IMR-90 (cell line): ENCODE data around the gene NANOS1. TPM values are rescaled to one million over a fixed set of nuclear protein-coding genes. Genes with fewer than 3 reads are reported as not detected.

Experiments used
- ATAC-seq: fragments of 200-7000 bp; cut with Tn5 transposase; 2 replicates; pipeline ENCODE4 v1.9.1; 2020; ENCODE audit warnings: low read depth, mild to moderate bottlenecking, moderate library complexity
- BruUV-seq: library from RNA; stranded (reverse); fragments of 400-500 nt; replicated peaks from 2 replicates; lab custom pipeline; 2021; lab: Mats Ljungman, UMichigan
- CTCF ChIA-PET: fragments of 300-600 bp; formaldehyde crosslinking; extraction: SDS; loops from one replicate; lab custom pipeline; 2021; ENCODE audit warnings: antibody characterized with exemption; lab: Yijun Ruan, JAX
- POLR2A ChIA-PET: fragments of 300-600 bp; sonication (Branson Sonifier 250); formaldehyde crosslinking; loops from one replicate; lab custom pipeline; 2022; ENCODE audit warnings: antibody characterized with exemption; ENCODE audit not compliant: unreplicated experiment; lab: Charles Lee
- DNase-seq: peaks from one replicate; pipeline ENCODE4 v3.0.0; 2013
- H2AFZ ChIP-seq: replicated peaks from 2 replicates; pipeline ENCODE3; 2013; ENCODE audit warnings: low read length, mild to moderate bottlenecking; ENCODE audit not compliant: poor library complexity
- H2AK5ac ChIP-seq: 2 replicates; pipeline ENCODE4 v1.6.1; 2013; ENCODE audit warnings: low read depth, low read length, inconsistent platforms
- H2AK9ac ChIP-seq: replicated peaks from 2 replicates; pipeline ENCODE3; 2013; ENCODE audit warnings: mild to moderate bottlenecking, low read depth, low read length, moderate library complexity; ENCODE audit not compliant: poor library complexity
- H2BK120ac ChIP-seq: 2 replicates; pipeline ENCODE4 v1.6.1; 2013; ENCODE audit warnings: low read depth, low read length, inconsistent platforms
- H2BK15ac ChIP-seq: 3 replicates; pipeline ENCODE4 v1.6.1; 2013; ENCODE audit warnings: low read depth, low read length, inconsistent platforms
- H2BK20ac ChIP-seq: 2 replicates; pipeline ENCODE4 v1.6.1; 2013; ENCODE audit warnings: low read depth, mild to moderate bottlenecking, inconsistent platforms, low read length, moderate library complexity
- H2BK5ac ChIP-seq: 2 replicates; pipeline ENCODE4 v1.6.1; 2013; ENCODE audit warnings: mild to moderate bottlenecking, low read depth, low read length, inconsistent platforms; ENCODE audit not compliant: poor library complexity, severe bottlenecking
- H3K14ac ChIP-seq: replicated peaks from 2 replicates; pipeline ENCODE4 v1.6.1; 2013; ENCODE audit warnings: low read depth, low read length, inconsistent platforms
- H3K18ac ChIP-seq: 2 replicates; pipeline ENCODE4 v1.6.1; 2013; ENCODE audit warnings: low read depth, low read length, control low read depth
- H3K23ac ChIP-seq: 2 replicates; pipeline ENCODE4 v1.6.1; 2013; ENCODE audit warnings: low read depth, low read length, inconsistent platforms
- H3K27ac ChIP-seq: 2 replicates; pipeline ENCODE4 v1.5.1; 2013; ENCODE audit warnings: mild to moderate bottlenecking, control low read depth, low read length; ENCODE audit not compliant: insufficient read depth
- H3K27me3 ChIP-seq: 2 replicates; pipeline ENCODE4 v1.6.1; 2013; ENCODE audit warnings: low read length; ENCODE audit not compliant: control insufficient read depth, insufficient read depth
- H3K36me3 ChIP-seq: 2 replicates; pipeline ENCODE4 v1.6.1; 2013; ENCODE audit warnings: low read length, mixed read lengths; ENCODE audit not compliant: control insufficient read depth, insufficient read depth
- H3K4ac ChIP-seq: 2 replicates; pipeline ENCODE4 v1.6.1; 2013; ENCODE audit warnings: low read depth, low read length, inconsistent platforms
- H3K4me1 ChIP-seq: 2 replicates; pipeline ENCODE4 v1.6.1; 2013; ENCODE audit warnings: low read length, mixed read lengths; ENCODE audit not compliant: control insufficient read depth, insufficient read depth
- H3K4me2 ChIP-seq: 2 replicates; pipeline ENCODE4 v1.6.1; 2013; ENCODE audit warnings: low read depth, mild to moderate bottlenecking, control low read depth, low read length, moderate library complexity
- H3K4me3 ChIP-seq: 2 replicates; pipeline ENCODE4 v1.5.1; 2013; ENCODE audit warnings: low read depth, mild to moderate bottlenecking, control low read depth, low read length, moderate library complexity; ENCODE audit not compliant: insufficient read depth
- H3K56ac ChIP-seq: 2 replicates; pipeline ENCODE4 v1.6.1; 2013; ENCODE audit warnings: low read length, inconsistent platforms; ENCODE audit not compliant: insufficient read depth; ENCODE audit errors: extremely low read depth
- H3K79me1 ChIP-seq, 2 experiments: 2 replicates each; pipeline ENCODE4 v1.6.1; 2013; ENCODE audit warnings: low read length in 2 of 2, inconsistent platforms in 1 of 2, low read depth in 1 of 2
- H3K9ac ChIP-seq: 2 replicates; pipeline ENCODE4 v1.6.1; 2013; ENCODE audit warnings: low read depth, low read length, control low read depth
- H3K9me1 ChIP-seq: 2 replicates; pipeline ENCODE4 v1.6.1; 2013; ENCODE audit warnings: low read length, inconsistent platforms; ENCODE audit not compliant: insufficient read depth
- H3K9me3 ChIP-seq: 2 replicates; pipeline ENCODE4 v1.6.1; 2013; ENCODE audit warnings: low read length; ENCODE audit not compliant: control insufficient read depth, insufficient read depth
- H4K20me1 ChIP-seq: 2 replicates; pipeline ENCODE4 v1.6.1; 2013; ENCODE audit warnings: low read length, inconsistent platforms; ENCODE audit not compliant: insufficient read depth
- H4K5ac ChIP-seq: 2 replicates; pipeline ENCODE4 v1.6.1; 2013; ENCODE audit warnings: mild to moderate bottlenecking, low read depth, low read length, control low read depth
- H4K8ac ChIP-seq, 2 experiments: 2 replicates each; pipeline ENCODE4 v1.6.1; 2013; ENCODE audit warnings: low read depth in 2 of 2, low read length in 2 of 2, control low read depth in 1 of 2, inconsistent platforms in 1 of 2
- H4K91ac ChIP-seq: 2 replicates; pipeline ENCODE4 v1.6.1; 2013; ENCODE audit warnings: low read depth, low read length, inconsistent platforms; ENCODE audit not compliant: insufficient read depth
- BHLHE40 ChIP-seq: fragments of 150-350 bp; IDR thresholded peaks from 2 replicates; pipeline ENCODE4 v1.6.1; 2016; ENCODE audit warnings: mild to moderate bottlenecking, low read depth, low read length
- CEBPB ChIP-seq: IDR thresholded peaks from 2 replicates; pipeline ENCODE4 v1.6.1; 2012; ENCODE audit warnings: low read depth, low read length, improper control_type of control experiment
- CHD1 ChIP-seq: IDR thresholded peaks from 2 replicates; pipeline ENCODE4 v1.6.1; 2012; ENCODE audit warnings: low read depth, low read length, improper control_type of control experiment
- CTCF ChIP-seq: conservative IDR thresholded peaks from 2 replicates; pipeline ENCODE4 v1.5.1; 2012; ENCODE audit warnings: mild to moderate bottlenecking, low read depth, low read length, improper control_type of control experiment
- ELK1 ChIP-seq: fragments of 150-350 bp; IDR thresholded peaks from 2 replicates; pipeline ENCODE4 v1.6.1; 2016; ENCODE audit warnings: low read depth, mild to moderate bottlenecking, low read length, moderate library complexity, borderline replicate concordance
- FOS ChIP-seq: fragments of 150-350 bp; IDR thresholded peaks from 2 replicates; pipeline ENCODE4 v1.6.1; 2016; ENCODE audit warnings: low read depth, low read length
- MAZ ChIP-seq: IDR thresholded peaks from 2 replicates; pipeline ENCODE4 v1.6.1; 2012; ENCODE audit warnings: low read depth, mild to moderate bottlenecking, low read length, improper control_type of control experiment, moderate library complexity, borderline replicate concordance
- NFE2L2 ChIP-seq: fragments of 150-350 bp; IDR thresholded peaks from 2 replicates; pipeline ENCODE4 v1.6.1; 2016; ENCODE audit warnings: low read depth, mild to moderate bottlenecking, low read length
- POLR2A ChIP-seq: IDR thresholded peaks from 2 replicates; pipeline ENCODE4 v1.6.1; 2012; ENCODE audit warnings: mild to moderate bottlenecking, low read depth, low read length
- RCOR1 ChIP-seq: IDR thresholded peaks from 2 replicates; pipeline ENCODE4 v1.6.1; 2012; ENCODE audit warnings: mild to moderate bottlenecking, low read length, improper control_type of control experiment; ENCODE audit not compliant: insufficient replicate concordance
- SMC3 ChIP-seq: fragments of 150-350 bp; IDR thresholded peaks from 2 replicates; pipeline ENCODE4 v1.6.1; 2016; ENCODE audit warnings: low read depth, mild to moderate bottlenecking, antibody characterized with exemption, low read length, moderate library complexity
- USF2 ChIP-seq: fragments of 150-350 bp; IDR thresholded peaks from 2 replicates; pipeline ENCODE4 v1.6.1; 2017; ENCODE audit warnings: mild to moderate bottlenecking, antibody characterized with exemption, low read length, low read depth
- WGBS, 2 experiments: methylation state at CpG; one replicate each; pipeline versions ENCODE4 v1.1.5 to v1.1.7; 2013; ENCODE audit warnings: missing lambda C conversion rate in 2 of 2; ENCODE audit not compliant: insufficient read length in 1 of 2; ENCODE audit errors: extremely low coverage in 2 of 2; 5-methylcytosine and 5-hydroxymethylcytosine counted together
- dilution Hi-C: fragments of 300-500 bp; cut with HindIII; formaldehyde crosslinking; loops from one replicate; pipeline ENCODE4 v1.14.3; 2018; ENCODE audit warnings: low sequenced_read_pairs; ENCODE audit not compliant: unreplicated experiment
- in situ Hi-C: fragments of 300-500 bp; cut with MboI; formaldehyde crosslinking; loops from 3 replicates; pipeline ENCODE4 v1.14.3; 2019; ENCODE audit warnings: low sequenced_read_pairs, inconsistent platforms, mixed read lengths
- intact Hi-C: fragments of 100-400 bp; cut with micrococcal nuclease; formaldehyde crosslinking; loops from 2 replicates; pipeline ENCODE4 v1.10.0; 2022
- polyA plus RNA-seq, 3 experiments: library from polyadenylated mRNA; depleted of rRNA; stranded (reverse); fragments of >200 nt; gene quantifications; 2 replicates each; pipeline ENCODE4 v1.2.3, GENCODE V29; 2012; ENCODE audit warnings: low replicate concordance in 1 of 3
- total RNA-seq: library from RNA; depleted of rRNA; stranded (reverse); fragments of >200 nt; gene quantifications from 2 replicates; pipeline ENCODE4 v1.2.3, GENCODE V29; 2012

NANOS1 gene
- total and polyA plus RNA-seq, 2 of the 4 experiments (the other 2 are of a cell fraction) = under 0.01 to 0.12 TPM

GRCh38 chr10:119060107-119060506 is 30.6 kb downstream of the NANOS1 start:
- DNase-seq = no peak
- CTCF ChIA-PET = no interaction called here

More at GRCh38 chr10:119060107-119060506, 30.6 kb downstream of the NANOS1 start:
- intact Hi-C loops = no loop called here
- peaks cover 22% of the 10 kb centered on the region for H4K20me1 ChIP-seq
- BruUV-seq = no TSS peak
- no peak overlapping the region for H4K91ac ChIP-seq
- no peak overlapping the region for H2BK20ac ChIP-seq
- no peak overlapping the region for H3K4me3 ChIP-seq
- H3K9ac ChIP-seq = no peak overlapping the region
- no peaks in the 10 kb centered on the region for H3K4me1 ChIP-seq
- no peaks in the 10 kb centered on the region for H3K27me3 ChIP-seq
- peaks cover 62% of the 10 kb centered on the region for H3K36me3 ChIP-seq
- no peak overlapping the region for H2AFZ ChIP-seq
- dilution Hi-C loops = no loop called here
- TF ChIP-seq USF2 (no peak), RCOR1 (no peak), ELK1 (no peak), FOS (no peak), POLR2A (no peak), CHD1 (no peak), SMC3 (no peak), MAZ (no peak), NFE2L2 (no peak), CTCF (no peak), BHLHE40 (no peak), CEBPB (no peak)
- H2AK5ac ChIP-seq = no peak overlapping the region
- no peak for ATAC-seq
- no peak overlapping the region for H3K23ac ChIP-seq
- H2BK15ac ChIP-seq = no peak overlapping the region
- in situ Hi-C loops = no loop called here
- H3K9me1 ChIP-seq = no peaks in the 10 kb centered on the region
- no peak overlapping the region for H3K18ac ChIP-seq
- no peak overlapping the region for H2AK9ac ChIP-seq
- H2BK5ac ChIP-seq = no peak overlapping the region
- no peak overlapping the region for H3K14ac ChIP-seq
- H4K5ac ChIP-seq = no peak overlapping the region
- no peak overlapping the region for H3K27ac ChIP-seq
- no CpG with 5 or more reads among the region's 1 CpG for WGBS, 2 experiments
- H4K8ac ChIP-seq = no peak overlapping the region
- H3K79me1 ChIP-seq = peaks cover 37 to 54% of the 10 kb centered on the region in 2 experiments
- no peak overlapping the region for H3K56ac ChIP-seq
- no peaks in the 10 kb centered on the region for H3K9me3 ChIP-seq
- H3K4me2 ChIP-seq = no peak overlapping the region
- H2BK120ac ChIP-seq = no peak overlapping the region
- H3K4ac ChIP-seq = no peak overlapping the region
- POLR2A ChIA-PET = no interaction called here
